Gastroesophageal sphincter (tissue), 3 donors: ENCODE results near the gene NKX6-1.
A peak's percentile ranks its signal among the peaks of the same experiment; 100 is the strongest.

Experiments
- EP300 ChIP-seq: sonication (generic); formaldehyde crosslinking; IDR thresholded peaks from one replicate; pipeline ENCODE4 v1.6.1; 2017; ENCODE audit warnings: antibody characterized with exemption, mild to moderate bottlenecking
- POLR2A ChIP-seq, 2 donors: fragments of 450-650 bp; IDR thresholded peaks; one replicate each; pipeline ENCODE4 v1.6.1; 2017; ENCODE audit warnings: antibody characterized with exemption in 2 of 2, mild to moderate bottlenecking in 2 of 2, moderate library complexity in 1 of 2
- TF ChIP-seq, protein P1 (sequence below), 4 experiments: fragments of 200-600 bp in 2 of 4; fragments of 450-650 bp in 2 of 4; sonication (generic) in 1 of 4; IDR thresholded peaks; one replicate each; pipeline ENCODE4 v1.5.1; 2017 to 2019; ENCODE audit warnings: antibody characterized with exemption in 4 of 4, mild to moderate bottlenecking in 2 of 4, moderate library complexity in 2 of 4

DNA sequence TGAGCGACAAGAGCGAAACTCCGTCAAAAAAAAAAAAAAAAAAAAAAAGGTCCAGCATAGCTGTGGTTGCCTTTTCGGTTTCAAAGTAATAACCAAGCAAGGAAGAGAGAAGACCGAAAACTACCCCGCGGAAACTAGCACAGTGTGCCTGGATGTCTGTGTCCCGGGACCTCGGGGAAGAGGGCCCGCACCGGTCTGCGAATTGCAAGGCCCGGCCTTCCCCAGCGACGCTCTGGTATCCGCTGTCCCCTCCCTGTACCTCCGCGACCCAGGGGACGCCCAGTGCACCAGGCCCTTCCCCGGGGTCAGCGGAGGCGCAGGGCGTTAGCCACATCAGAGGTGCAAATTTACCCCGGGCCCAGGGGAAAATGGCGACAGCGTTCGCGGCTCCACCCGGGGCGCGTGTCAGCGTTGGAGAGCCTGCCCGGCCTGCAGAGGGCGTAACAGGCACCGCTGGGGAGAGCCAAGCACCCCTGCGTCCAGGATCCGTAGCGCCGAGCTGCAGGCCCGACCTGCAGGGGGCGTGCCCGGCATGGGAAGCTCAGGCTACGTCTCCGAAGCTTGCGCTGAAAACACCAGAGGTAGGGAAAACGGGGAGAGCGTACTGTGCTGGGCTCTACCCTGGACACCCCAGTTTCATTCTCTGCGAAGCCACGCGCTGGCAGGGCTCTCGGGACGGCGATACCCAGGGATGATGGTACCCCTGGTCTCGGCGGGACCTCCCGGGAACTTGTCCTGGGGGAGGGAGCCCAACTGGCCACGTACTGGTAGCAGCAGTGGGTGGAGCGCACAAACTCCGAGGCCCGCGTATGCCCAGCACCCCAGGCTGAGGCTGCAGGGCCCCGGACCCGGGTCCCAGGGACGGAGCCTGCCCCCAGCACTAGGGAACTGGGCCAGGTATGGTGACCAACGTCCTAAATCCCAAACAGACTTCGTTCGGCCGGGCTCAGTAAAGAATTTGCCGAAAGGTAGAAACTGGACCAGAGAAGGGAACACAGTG, 16.2 kb downstream of the NKX6-1 start:
- TF ChIP-seq, protein P1, sequence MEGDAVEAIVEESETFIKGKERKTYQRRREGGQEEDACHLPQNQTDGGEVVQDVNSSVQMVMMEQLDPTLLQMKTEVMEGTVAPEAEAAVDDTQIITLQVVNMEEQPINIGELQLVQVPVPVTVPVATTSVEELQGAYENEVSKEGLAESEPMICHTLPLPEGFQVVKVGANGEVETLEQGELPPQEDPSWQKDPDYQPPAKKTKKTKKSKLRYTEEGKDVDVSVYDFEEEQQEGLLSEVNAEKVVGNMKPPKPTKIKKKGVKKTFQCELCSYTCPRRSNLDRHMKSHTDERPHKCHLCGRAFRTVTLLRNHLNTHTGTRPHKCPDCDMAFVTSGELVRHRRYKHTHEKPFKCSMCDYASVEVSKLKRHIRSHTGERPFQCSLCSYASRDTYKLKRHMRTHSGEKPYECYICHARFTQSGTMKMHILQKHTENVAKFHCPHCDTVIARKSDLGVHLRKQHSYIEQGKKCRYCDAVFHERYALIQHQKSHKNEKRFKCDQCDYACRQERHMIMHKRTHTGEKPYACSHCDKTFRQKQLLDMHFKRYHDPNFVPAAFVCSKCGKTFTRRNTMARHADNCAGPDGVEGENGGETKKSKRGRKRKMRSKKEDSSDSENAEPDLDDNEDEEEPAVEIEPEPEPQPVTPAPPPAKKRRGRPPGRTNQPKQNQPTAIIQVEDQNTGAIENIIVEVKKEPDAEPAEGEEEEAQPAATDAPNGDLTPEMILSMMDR (IDR thresholded peaks at IDR 0.05), result peak in 2 of 4 experiments; percentile 11 to 27
- TF ChIP-seq EP300 (no peak), POLR2A (IDR thresholded peaks at IDR 0.05) (no peak)
